ENCODE results near the gene TYW1B.
"Not testable (repeated sequence)": the region's sequence is repeated elsewhere in the genome, so short reads cannot be mapped to it uniquely, and the experiment has no call there.

Gene TYW1B

GRCh38 chr7:72829687-72830354 is 1.8 kb upstream of the TYW1B start:
- H3K4me3 ChIP-seq (ENCODE audit: low read length): peak overlapping the region; percentile 86
- peaks cover 40% of the 10 kb centered on the region for H3K36me3 ChIP-seq (ENCODE audit: control insufficient read depth, low read length)
- H3K27ac ChIP-seq (ENCODE audit: low read depth, low read length): peak overlapping the region; percentile 52
- H3K27me3 ChIP-seq (ENCODE audit: control insufficient read depth, low read length); H3K9me3 ChIP-seq (ENCODE audit: control insufficient read depth, insufficient read depth, low read length); H3K9me2 ChIP-seq (replicated peaks; ENCODE audit: control insufficient read depth, low read length); H3F3A ChIP-seq (ENCODE audit: control insufficient read depth, insufficient read depth): not testable (repeated sequence)
- peak; percentile 63 for TF ChIP-seq CTCF (IDR thresholded peaks at IDR 0.05; ENCODE audit: low read depth, low read length, poor library complexity, severe bottlenecking)
- H3K4me2 ChIP-seq (ENCODE audit: low read length): peak overlapping the region; percentile 68
- peaks cover 13% of the 10 kb centered on the region for H4K20me1 ChIP-seq (ENCODE audit: control insufficient read depth, insufficient read depth, low read depth, low read length)
- peaks cover 22% of the 10 kb centered on the region for H3K4me1 ChIP-seq (ENCODE audit: control insufficient read depth, low read length)
- peaks cover 50% of the 10 kb centered on the region for H3K79me2 ChIP-seq (ENCODE audit: control insufficient read depth, low read length)

GRCh38 chr7:72829291-72829686 is 1.3 kb upstream of the TYW1B start:
- H3K4me1 ChIP-seq (ENCODE audit: control insufficient read depth, low read length): peaks cover 22% of the 10 kb centered on the region
- H3K9me3 ChIP-seq (ENCODE audit: control insufficient read depth, insufficient read depth, low read length); H3F3A ChIP-seq (ENCODE audit: control insufficient read depth, insufficient read depth); H3K9me2 ChIP-seq (replicated peaks; ENCODE audit: control insufficient read depth, low read length); H3K27me3 ChIP-seq (ENCODE audit: control insufficient read depth, low read length): not testable (repeated sequence)
- H3K4me3 ChIP-seq (ENCODE audit: low read length): peak overlapping the region; percentile 86
- H4K20me1 ChIP-seq (ENCODE audit: control insufficient read depth, insufficient read depth, low read depth, low read length): peaks cover 13% of the 10 kb centered on the region
- H3K36me3 ChIP-seq (ENCODE audit: control insufficient read depth, low read length): peaks cover 35% of the 10 kb centered on the region
- H3K4me2 ChIP-seq (ENCODE audit: low read length): peak overlapping the region; percentile 68
- H3K27ac ChIP-seq (ENCODE audit: low read depth, low read length): peak overlapping the region; percentile 52
- H3K79me2 ChIP-seq (ENCODE audit: control insufficient read depth, low read length): peaks cover 50% of the 10 kb centered on the region

GRCh38 chr7:72823765-72824732 is 4.0 kb downstream of the TYW1B start:
- H3K4me3 ChIP-seq (ENCODE audit: low read length); H3K4me2 ChIP-seq (ENCODE audit: low read length); H3K27ac ChIP-seq (ENCODE audit: low read depth, low read length); H3K36me3 ChIP-seq (ENCODE audit: control insufficient read depth, low read length); H3K9me3 ChIP-seq (ENCODE audit: control insufficient read depth, insufficient read depth, low read length); H3F3A ChIP-seq (ENCODE audit: control insufficient read depth, insufficient read depth); H4K20me1 ChIP-seq (ENCODE audit: control insufficient read depth, insufficient read depth, low read depth, low read length); H3K4me1 ChIP-seq (ENCODE audit: control insufficient read depth, low read length); H3K9me2 ChIP-seq (replicated peaks; ENCODE audit: control insufficient read depth, low read length); H3K27me3 ChIP-seq (ENCODE audit: control insufficient read depth, low read length): not testable (repeated sequence)
- peak; percentile 35 for TF ChIP-seq CTCF (IDR thresholded peaks at IDR 0.05; ENCODE audit: low read depth, low read length, poor library complexity, severe bottlenecking)
- peaks cover 22% of the 10 kb centered on the region for H3K79me2 ChIP-seq (ENCODE audit: control insufficient read depth, low read length)

- H3K27ac ChIP-seq (ENCODE audit: low read depth, low read length); H3K9me2 ChIP-seq (replicated peaks; ENCODE audit: control insufficient read depth, low read length); H3K36me3 ChIP-seq (ENCODE audit: control insufficient read depth, low read length): not testable (repeated sequence)
These were observed 5.5 kb downstream of the TYW1B start for GRCh38 chr7:72822497-72822896.

GRCh38 chr7:72818663-72819361 is 9.2 kb downstream of the TYW1B start:
- H3K27me3 ChIP-seq (ENCODE audit: control insufficient read depth, low read length); H3K4me1 ChIP-seq (ENCODE audit: control insufficient read depth, low read length); H3K27ac ChIP-seq (ENCODE audit: low read depth, low read length); H3F3A ChIP-seq (ENCODE audit: control insufficient read depth, insufficient read depth); H3K9me3 ChIP-seq (ENCODE audit: control insufficient read depth, insufficient read depth, low read length); H3K4me2 ChIP-seq (ENCODE audit: low read length); H4K20me1 ChIP-seq (ENCODE audit: control insufficient read depth, insufficient read depth, low read depth, low read length); H3K4me3 ChIP-seq (ENCODE audit: low read length); H3K9me2 ChIP-seq (replicated peaks; ENCODE audit: control insufficient read depth, low read length): not testable (repeated sequence)
- H3K79me2 ChIP-seq (ENCODE audit: control insufficient read depth, low read length): peaks cover 16% of the 10 kb centered on the region
- peaks cover 10% of the 10 kb centered on the region for H3K36me3 ChIP-seq (ENCODE audit: control insufficient read depth, low read length)

More at GRCh38 chr7:72822497-72822896, 5.5 kb downstream of the TYW1B start:
- H4K20me1 ChIP-seq (ENCODE audit: control insufficient read depth, insufficient read depth, low read depth, low read length); H3K4me2 ChIP-seq (ENCODE audit: low read length); H3K4me1 ChIP-seq (ENCODE audit: control insufficient read depth, low read length); H3K9me3 ChIP-seq (ENCODE audit: control insufficient read depth, insufficient read depth, low read length); H3K27me3 ChIP-seq (ENCODE audit: control insufficient read depth, low read length); H3F3A ChIP-seq (ENCODE audit: control insufficient read depth, insufficient read depth); H3K4me3 ChIP-seq (ENCODE audit: low read length): not testable (repeated sequence)
- peaks cover 25% of the 10 kb centered on the region for H3K79me2 ChIP-seq (ENCODE audit: control insufficient read depth, low read length)

GRCh38 chr7:72817661-72818060 is 10.3 kb downstream of the TYW1B start:
- Histone ChIP-seq H3K36me3 (ENCODE audit: control insufficient read depth, low read length) (peaks cover 10% of the 10 kb centered on the region), H3K79me2 (ENCODE audit: control insufficient read depth, low read length) (peaks cover 16% of the 10 kb centered on the region)
- not testable (repeated sequence) for H3K27me3 ChIP-seq (ENCODE audit: control insufficient read depth, low read length); H3F3A ChIP-seq (ENCODE audit: control insufficient read depth, insufficient read depth); H3K9me2 ChIP-seq (replicated peaks; ENCODE audit: control insufficient read depth, low read length); H4K20me1 ChIP-seq (ENCODE audit: control insufficient read depth, insufficient read depth, low read depth, low read length); H3K9me3 ChIP-seq (ENCODE audit: control insufficient read depth, insufficient read depth, low read length); H3K4me3 ChIP-seq (ENCODE audit: low read length); H3K27ac ChIP-seq (ENCODE audit: low read depth, low read length); H3K4me1 ChIP-seq (ENCODE audit: control insufficient read depth, low read length); H3K4me2 ChIP-seq (ENCODE audit: low read length)
